CD4-positive, alpha-beta memory T cell (primary cell): ENCODE data around the gene KLF13. TPM values are rescaled to one million over a fixed set of nuclear protein-coding genes. Genes with fewer than 3 reads are reported as not detected.

Experiments used
- CTCF ChIA-PET: fragments of 350-600 bp; sonication (Branson Sonifier 250); formaldehyde crosslinking; loops from one replicate; lab custom pipeline; 2021; ENCODE audit warnings: inconsistent platforms; ENCODE audit not compliant: partially characterized antibody; lab: Charles Lee
- POLR2A ChIA-PET: fragments of 350-600 bp; sonication (Branson Sonifier 250); formaldehyde crosslinking; loops from one replicate; lab custom pipeline; 2021; ENCODE audit not compliant: partially characterized antibody; lab: Charles Lee
- DNase-seq, 5 donors: peaks; one replicate each; pipeline versions ENCODE4 v3.0.0 to v3.0.0-alpha.2; 2020 to 2022; ENCODE audit warnings: mixed read lengths in 1 of 5
- H3K27ac ChIP-seq: one replicate; pipeline ENCODE4 v1.7.0; 2013; ENCODE audit warnings: low read depth, low read length
- H3K27me3 ChIP-seq: 2 replicates; pipeline ENCODE4 v1.7.0; 2013; ENCODE audit warnings: mild to moderate bottlenecking, low read length, moderate library complexity; ENCODE audit not compliant: insufficient read depth
- H3K36me3 ChIP-seq: 2 replicates; pipeline ENCODE4 v1.7.0; 2013; ENCODE audit warnings: mild to moderate bottlenecking, low read length, moderate library complexity; ENCODE audit not compliant: insufficient read depth
- H3K4me1 ChIP-seq: 2 replicates; pipeline ENCODE4 v1.7.0; 2013; ENCODE audit warnings: mild to moderate bottlenecking, low read length, moderate library complexity; ENCODE audit not compliant: insufficient read depth
- H3K4me3 ChIP-seq, 2 donors: one replicate each; pipeline ENCODE4 v1.7.0; 2013; ENCODE audit warnings: low read length in 2 of 2, mild to moderate bottlenecking in 1 of 2
- H3K9me3 ChIP-seq, 2 donors: one replicate each; pipeline ENCODE4 v1.7.0; 2013; ENCODE audit warnings: low read length in 2 of 2, control low read depth in 1 of 2; ENCODE audit not compliant: control insufficient read depth in 1 of 2
- H3K27ac Mint-ChIP-seq, 7 donors: one replicate each; pipeline ENCODE4 v1.8.0; 2020 to 2021; ENCODE audit warnings: mixed read lengths in 7 of 7, mild to moderate bottlenecking in 6 of 7, inconsistent platforms in 3 of 7, moderate library complexity in 3 of 7
- H3K27me3 Mint-ChIP-seq, 2 donors: one replicate each; pipeline ENCODE4 v1.8.0; 2020 to 2021; ENCODE audit warnings: mixed read lengths in 2 of 2
- H3K36me3 Mint-ChIP-seq, 2 donors: one replicate each; pipeline ENCODE4 v1.8.0; 2020 to 2021; ENCODE audit warnings: mixed read lengths in 2 of 2, inconsistent platforms in 1 of 2, mild to moderate bottlenecking in 1 of 2
- H3K4me1 Mint-ChIP-seq, 4 donors: one replicate each; pipeline ENCODE4 v1.8.0; 2020 to 2021; ENCODE audit warnings: mixed read lengths in 4 of 4, mild to moderate bottlenecking in 1 of 4
- H3K4me3 Mint-ChIP-seq, 8 donors: one replicate each; pipeline ENCODE4 v1.8.0; 2020 to 2021; ENCODE audit warnings: mixed read lengths in 8 of 8, mild to moderate bottlenecking in 7 of 8, moderate library complexity in 6 of 8, inconsistent platforms in 3 of 8
- H3K9me3 Mint-ChIP-seq, 8 donors: one replicate each; pipeline ENCODE4 v1.8.0; 2020 to 2021; ENCODE audit warnings: mixed read lengths in 8 of 8, mild to moderate bottlenecking in 5 of 8, inconsistent platforms in 3 of 8, moderate library complexity in 1 of 8
- intact Hi-C: fragments of 100-400 bp; cut with micrococcal nuclease; formaldehyde crosslinking; loops from one replicate; pipeline ENCODE4 v1.15.1; 2023
- polyA plus RNA-seq, 2 donors: library from polyadenylated mRNA; unstranded; fragments of 300-500 nt; fragmentation: Illumina TruSeq; gene quantifications; one replicate each; pipeline ENCODE4 v1.2.3, GENCODE V29; 2021
- total RNA-seq, 2 experiments: library from RNA; stranded (reverse); gene quantifications; one replicate each; pipeline ENCODE4 v1.2.3, GENCODE V29; 2021

KLF13 gene
- total and polyA plus RNA-seq, 4 experiments from 2014 or later, result 22.0 to 202 (median 139) TPM

GRCh38 chr15:31399544-31400171 lies 73.0 kb downstream of the KLF13 start:
- Mint-ChIP-seq H3K27ac (no peak overlapping the region), H3K27me3 (no peaks in the 10 kb centered on the region), H3K4me3 (no peak overlapping the region), H3K36me3 (no peaks in the 10 kb centered on the region), H3K9me3 (no peaks in the 10 kb centered on the region), H3K4me1 (peaks cover 5 to 27% (median 15%) of the 10 kb centered on the region in 4 donors)
- Histone ChIP-seq H3K4me1 (peaks cover 15% of the 10 kb centered on the region), H3K36me3 (no peaks in the 10 kb centered on the region), H3K9me3 (no peaks in the 10 kb centered on the region), H3K4me3 (no peak overlapping the region), H3K27me3 (no peaks in the 10 kb centered on the region), H3K27ac (no peak overlapping the region)
- DNase-seq, result no peak
- CTCF ChIA-PET, result interaction anchor here (0.9 to 3.4 kb wide), 6 partner anchors 8 to 89 kb away, joined by 3 to 11 read pairs (median 4); no protein-coding TSS in a partner anchor
- POLR2A ChIA-PET, result interaction anchor here (1.3 to 2.9 kb wide), 4 partner anchors 34 to 84 kb away, joined by 4 to 25 read pairs (median 9); partner anchors contain the start of gene KLF13
- intact Hi-C loops, result no loop called here

- Mint-ChIP-seq H3K27me3 (no peaks in the 10 kb centered on the region), H3K4me1 (peaks cover 8 to 33% (median 21%) of the 10 kb centered on the region in 4 donors), H3K27ac (peak overlapping the region in 1 of 7 donors; percentile 66), H3K4me3 (no peak overlapping the region), H3K36me3 (no peaks in the 10 kb centered on the region), H3K9me3 (no peaks in the 10 kb centered on the region)
- Histone ChIP-seq H3K27me3 (no peaks in the 10 kb centered on the region), H3K36me3 (no peaks in the 10 kb centered on the region), H3K27ac (no peak overlapping the region), H3K9me3 (no peaks in the 10 kb centered on the region), H3K4me1 (peaks cover 19% of the 10 kb centered on the region), H3K4me3 (no peak overlapping the region)
- no peak for DNase-seq
- intact Hi-C loops, result no loop called here
- ChIA-PET POLR2A (interaction anchor here (2.2 kb wide), 1 partner anchor 83 kb away, joined by 11 read pairs; no protein-coding TSS in a partner anchor), CTCF (interaction anchor here (0.9 to 1.5 kb wide), 4 partner anchors 8 to 88 kb away, joined by 3 to 4 read pairs (median 4); no protein-coding TSS in a partner anchor)
Measured at GRCh38 chr15:31400222-31400927, 73.7 kb downstream of the KLF13 start.

- CTCF ChIA-PET, result interaction anchor here (1.2 to 1.3 kb wide), 2 partner anchors 9 to 87 kb away, joined by 4 read pairs; no protein-coding TSS in a partner anchor
- H3K9me3 Mint-ChIP-seq, result no peaks in the 10 kb centered on the region
- intact Hi-C loops, result no loop called here
Measured at GRCh38 chr15:31401282-31401681, 74.6 kb downstream of the KLF13 start.

GRCh38 chr15:31402003-31402402 lies 75.4 kb downstream of the KLF13 start:
- no peaks in the 10 kb centered on the region for H3K9me3 Mint-ChIP-seq
- Histone ChIP-seq H3K4me3 (no peak overlapping the region), H3K27me3 (no peaks in the 10 kb centered on the region), H3K9me3 (no peaks in the 10 kb centered on the region), H3K4me1 (peaks cover 19% of the 10 kb centered on the region), H3K36me3 (no peaks in the 10 kb centered on the region), H3K27ac (no peak overlapping the region)
- intact Hi-C loops, result no loop called here
- ChIA-PET POLR2A (interaction anchor here (1.6 kb wide), 1 partner anchor 10 kb away, joined by 4 read pairs; no protein-coding TSS in a partner anchor), CTCF (interaction anchor here (1.6 kb wide), 1 partner anchor 10 kb away, joined by 3 read pairs; no protein-coding TSS in a partner anchor)
- DNase-seq, result no peak
- H3K36me3 Mint-ChIP-seq, result no peaks in the 10 kb centered on the region
- H3K27ac Mint-ChIP-seq, result no peak overlapping the region
- H3K27me3 Mint-ChIP-seq, result peaks cover 0 to 3% of the 10 kb centered on the region in 2 donors
- H3K4me1 Mint-ChIP-seq, result peaks cover 13 to 36% (median 27%) of the 10 kb centered on the region in 4 donors
- no peak overlapping the region for H3K4me3 Mint-ChIP-seq

More at GRCh38 chr15:31401282-31401681, 74.6 kb downstream of the KLF13 start:
- Mint-ChIP-seq H3K27ac (no peak overlapping the region), H3K4me1 (peaks cover 11 to 36% (median 27%) of the 10 kb centered on the region in 4 donors), H3K27me3 (peaks cover 0 to 3% of the 10 kb centered on the region in 2 donors), H3K36me3 (no peaks in the 10 kb centered on the region), H3K4me3 (no peak overlapping the region)
- Histone ChIP-seq H3K9me3 (no peaks in the 10 kb centered on the region), H3K27ac (no peak overlapping the region), H3K36me3 (no peaks in the 10 kb centered on the region), H3K4me1 (peaks cover 19% of the 10 kb centered on the region), H3K27me3 (no peaks in the 10 kb centered on the region), H3K4me3 (no peak overlapping the region)
- DNase-seq, result no peak
- POLR2A ChIA-PET, result no interaction called here

GRCh38 chr15:31402511-31403056 lies 75.9 kb downstream of the KLF13 start:
- POLR2A ChIA-PET, result interaction anchor here (0.6 to 1.6 kb wide), 2 partner anchors 10 to 202 kb away, joined by 4 read pairs; no protein-coding TSS in a partner anchor
- intact Hi-C loops, result no loop called here
- H3K27me3 ChIP-seq, result no peaks in the 10 kb centered on the region
- Mint-ChIP-seq H3K4me1 (peaks cover 13 to 36% (median 27%) of the 10 kb centered on the region in 4 donors), H3K27me3 (peaks cover 0 to 3% of the 10 kb centered on the region in 2 donors), H3K4me3 (no peak overlapping the region), H3K36me3 (no peaks in the 10 kb centered on the region), H3K9me3 (no peaks in the 10 kb centered on the region), H3K27ac (no peak overlapping the region)
- H3K4me3 ChIP-seq, result no peak overlapping the region
- no peak overlapping the region for H3K27ac ChIP-seq
- H3K36me3 ChIP-seq, result no peaks in the 10 kb centered on the region
- no peaks in the 10 kb centered on the region for H3K9me3 ChIP-seq
- CTCF ChIA-PET, result interaction anchor here (1.6 kb wide), 1 partner anchor 11 kb away, joined by 3 read pairs; no protein-coding TSS in a partner anchor
- H3K4me1 ChIP-seq, result peaks cover 18% of the 10 kb centered on the region
- no peak for DNase-seq

- Histone ChIP-seq H3K4me1 (peaks cover 13% of the 10 kb centered on the region), H3K36me3 (no peaks in the 10 kb centered on the region), H3K27me3 (no peaks in the 10 kb centered on the region), H3K27ac (no peak overlapping the region), H3K4me3 (no peak overlapping the region), H3K9me3 (no peaks in the 10 kb centered on the region)
- ChIA-PET CTCF (interaction anchor here (1.6 kb wide), 1 partner anchor 11 kb away, joined by 3 read pairs; no protein-coding TSS in a partner anchor), POLR2A (interaction anchor here (0.6 to 1.6 kb wide), 3 partner anchors 11 to 202 kb away, joined by 3 to 4 read pairs (median 4); no protein-coding TSS in a partner anchor)
- peaks cover 0 to 5% (median 0%) of the 10 kb centered on the region in 8 donors for H3K9me3 Mint-ChIP-seq
- intact Hi-C loops, result no loop called here
- no peaks in the 10 kb centered on the region for H3K36me3 Mint-ChIP-seq
- H3K27ac Mint-ChIP-seq, result no peak overlapping the region
- DNase-seq, result no peak
- peaks cover 0 to 3% of the 10 kb centered on the region in 2 donors for H3K27me3 Mint-ChIP-seq
- H3K4me1 Mint-ChIP-seq, result peaks cover 11 to 32% (median 24%) of the 10 kb centered on the region in 4 donors
- H3K4me3 Mint-ChIP-seq, result no peak overlapping the region
Measured at GRCh38 chr15:31403096-31403495, 76.5 kb downstream of the KLF13 start.
